H9 (cell line): ENCODE data around the gene TMEM60. TPM values are rescaled to one million over a fixed set of nuclear protein-coding genes. Genes with fewer than 3 reads are reported as not detected.

ENCODE experiments used
- DNase-seq: peaks from one replicate; pipeline ENCODE4 v3.0.0-alpha.2; 2017
- H2AFZ ChIP-seq: one replicate; pipeline ENCODE4 v1.6.1; 2013; ENCODE audit warnings: mild to moderate bottlenecking, low read length, control low read depth, moderate library complexity
- H2AK5ac ChIP-seq: 2 replicates; pipeline ENCODE4 v1.6.1; 2013; ENCODE audit warnings: low read length, control low read depth, mixed read lengths; ENCODE audit not compliant: insufficient read length
- H2BK120ac ChIP-seq: one replicate; pipeline ENCODE4 v1.6.1; 2013; ENCODE audit warnings: low read depth, mild to moderate bottlenecking, low read length, control low read depth, inconsistent platforms; ENCODE audit not compliant: poor library complexity, severe bottlenecking
- H2BK12ac ChIP-seq: 2 replicates; pipeline ENCODE4 v1.6.1; 2013; ENCODE audit warnings: low read length, control low read depth, mixed read lengths, low read depth; ENCODE audit not compliant: insufficient read length
- H2BK15ac ChIP-seq: 2 replicates; pipeline ENCODE4 v1.6.1; 2013; ENCODE audit warnings: low read depth, low read length, control low read depth
- H2BK20ac ChIP-seq: one replicate; pipeline ENCODE4 v1.6.1; 2013; ENCODE audit warnings: low read depth, mild to moderate bottlenecking, low read length, control low read depth, inconsistent platforms; ENCODE audit not compliant: poor library complexity, severe bottlenecking
- H2BK5ac ChIP-seq: 2 replicates; pipeline ENCODE4 v1.6.1; 2013; ENCODE audit warnings: low read length, control low read depth, mixed read lengths; ENCODE audit not compliant: insufficient read length
- H3K14ac ChIP-seq: 2 replicates; pipeline ENCODE4 v1.6.1; 2013; ENCODE audit warnings: low read length, control low read depth; ENCODE audit not compliant: insufficient read depth
- H3K18ac ChIP-seq: 2 replicates; pipeline ENCODE4 v1.6.1; 2013; ENCODE audit warnings: low read depth, mild to moderate bottlenecking, mixed read lengths, low read length, control low read depth; ENCODE audit not compliant: insufficient read length
- H3K23ac ChIP-seq: 2 replicates; pipeline ENCODE4 v1.6.1; 2013; ENCODE audit warnings: low read length, control low read depth, mixed read lengths, low read depth; ENCODE audit not compliant: insufficient read length
- H3K23me2 ChIP-seq: 2 replicates; pipeline ENCODE4 v1.6.1; 2013; ENCODE audit warnings: low read depth, mild to moderate bottlenecking, mixed read lengths, low read length, control low read depth; ENCODE audit not compliant: insufficient read length, poor library complexity, severe bottlenecking
- H3K27ac ChIP-seq: 2 replicates; pipeline ENCODE4 v1.5.1; 2013; ENCODE audit warnings: low read length, control low read depth, mixed read lengths, low read depth; ENCODE audit not compliant: insufficient read length
- H3K27me3 ChIP-seq: 2 replicates; pipeline ENCODE4 v1.6.1; 2013; ENCODE audit warnings: low read length, control low read depth, inconsistent platforms; ENCODE audit not compliant: insufficient read depth
- H3K4ac ChIP-seq: 2 replicates; pipeline ENCODE4 v1.6.1; 2013; ENCODE audit warnings: low read depth, mild to moderate bottlenecking, control low read depth, inconsistent platforms, low read length, moderate library complexity
- H3K4me1 ChIP-seq: 2 replicates; pipeline ENCODE4 v1.6.1; 2013; ENCODE audit warnings: low read length, control low read depth, inconsistent platforms; ENCODE audit not compliant: insufficient read depth
- H3K4me2 ChIP-seq: 2 replicates; pipeline ENCODE4 v1.6.1; 2013; ENCODE audit warnings: low read length, control low read depth, mixed read lengths; ENCODE audit not compliant: insufficient read length, insufficient read depth
- H3K56ac ChIP-seq: 2 replicates; pipeline ENCODE4 v1.6.1; 2013; ENCODE audit warnings: low read depth, mild to moderate bottlenecking, mixed read lengths, low read length, control low read depth; ENCODE audit not compliant: insufficient read length
- H3K79me1 ChIP-seq: 2 replicates; pipeline ENCODE4 v1.6.1; 2013; ENCODE audit warnings: low read depth, mild to moderate bottlenecking, moderate library complexity, low read length, control low read depth, inconsistent platforms; ENCODE audit not compliant: insufficient read depth, poor library complexity, severe bottlenecking
- H3K79me2 ChIP-seq: 2 replicates; pipeline ENCODE4 v1.6.1; 2013; ENCODE audit warnings: low read length, control low read depth, inconsistent platforms; ENCODE audit not compliant: insufficient read depth
- H3K9ac ChIP-seq: 2 replicates; pipeline ENCODE4 v1.6.1; 2013; ENCODE audit warnings: low read length, control low read depth, mixed read lengths; ENCODE audit not compliant: insufficient read length; ENCODE audit errors: extremely low read depth
- H3K9me3 ChIP-seq: one replicate; pipeline ENCODE4 v1.6.1; 2013; ENCODE audit warnings: low read depth, low read length, inconsistent platforms; ENCODE audit not compliant: control insufficient read depth
- H3T11ph ChIP-seq: one replicate; pipeline ENCODE4 v1.6.1; 2013; ENCODE audit warnings: mild to moderate bottlenecking, low read length, control low read depth, inconsistent platforms
- H4K20me1 ChIP-seq: one replicate; pipeline ENCODE4 v1.6.1; 2013; ENCODE audit not compliant: control insufficient read depth, insufficient read length, insufficient read depth
- H4K5ac ChIP-seq: 2 replicates; pipeline ENCODE4 v1.6.1; 2013; ENCODE audit warnings: low read depth, mild to moderate bottlenecking, mixed read lengths, low read length, control low read depth; ENCODE audit not compliant: insufficient read length
- H4K8ac ChIP-seq: replicated peaks from 2 replicates; pipeline ENCODE4 v1.6.1; 2013; ENCODE audit warnings: low read length, control low read depth, mixed read lengths, low read depth; ENCODE audit not compliant: insufficient read length
- H4K91ac ChIP-seq: 2 replicates; pipeline ENCODE4 v1.6.1; 2013; ENCODE audit warnings: low read depth, mild to moderate bottlenecking, moderate library complexity, mixed read lengths, low read length, control low read depth; ENCODE audit not compliant: insufficient read length
- H3K27ac Mint-ChIP-seq, 3 experiments: 2 replicates in 2 of 3; 3 replicates in 1 of 3; pipeline ENCODE4 v1.8.0; 2020 to 2021; ENCODE audit warnings: mixed read lengths in 3 of 3, mild to moderate bottlenecking in 1 of 3, moderate library complexity in 1 of 3
- H3K27me3 Mint-ChIP-seq: 2 replicates; pipeline ENCODE4 v1.8.0; 2021; ENCODE audit warnings: low read depth, mild to moderate bottlenecking, moderate library complexity, mixed read lengths
- H3K36me3 Mint-ChIP-seq, 3 experiments: 2 replicates in 2 of 3; 3 replicates in 1 of 3; pipeline ENCODE4 v1.8.0; 2020 to 2021; ENCODE audit warnings: low read depth in 3 of 3, mixed read lengths in 3 of 3; ENCODE audit not compliant: insufficient read depth in 1 of 3
- H3K4me1 Mint-ChIP-seq, 2 experiments: 2 replicates each; pipeline ENCODE4 v1.8.0; 2020; ENCODE audit warnings: mixed read lengths in 2 of 2
- H3K4me3 Mint-ChIP-seq, 2 experiments: 2 replicates in 1 of 2; 3 replicates in 1 of 2; pipeline ENCODE4 v1.8.0; 2020 to 2021; ENCODE audit warnings: mild to moderate bottlenecking in 2 of 2, mixed read lengths in 2 of 2, moderate library complexity in 1 of 2
- H3K9me3 Mint-ChIP-seq, 2 experiments: 2 replicates in 1 of 2; 3 replicates in 1 of 2; pipeline ENCODE4 v1.8.0; 2020; ENCODE audit warnings: mild to moderate bottlenecking in 2 of 2, mixed read lengths in 2 of 2, moderate library complexity in 1 of 2
- CTCF ChIP-seq: fragments of 200-600 bp; sonication (generic); conservative IDR thresholded peaks from 3 replicates; pipeline ENCODE4 v1.8.0; 2021; ENCODE audit warnings: antibody characterized with exemption, mild to moderate bottlenecking
- WGBS: extraction: QIAGEN DNeasy Blood & Tissue Kit; methylation state at CpG from one replicate; pipeline ENCODE4 v1.1.7; 2013; ENCODE audit warnings: missing lambda C conversion rate, low lambda C conversion rate, mixed read lengths; ENCODE audit not compliant: insufficient read length; ENCODE audit errors: extremely low coverage; 5-methylcytosine and 5-hydroxymethylcytosine counted together
- total RNA-seq: library from RNA; stranded (reverse); gene quantifications from 2 replicates; pipeline ENCODE4 v1.2.1, GENCODE V29; 2021

TMEM60 gene
- total RNA-seq, 1 experiment from 2014 or later: 14.3 TPM

- no peak overlapping the region for H2BK120ac ChIP-seq
- no CpG with 5 or more reads among the region's 2 CpGs for WGBS
- no peak overlapping the region for H3T11ph ChIP-seq
- no peak overlapping the region for H4K91ac ChIP-seq
- H3K27ac ChIP-seq: no peak overlapping the region
- H3K14ac ChIP-seq: no peak overlapping the region
- Mint-ChIP-seq H3K27ac (no peak overlapping the region), H3K9me3 (no peaks in the 10 kb centered on the region), H3K4me1 (peaks cover 2 to 4% of the 10 kb centered on the region in 2 experiments; a peak in 2 of 4 replicates), H3K4me3 (no peak overlapping the region), H3K36me3 (peaks cover 6 to 39% (median 30%) of the 10 kb centered on the region in 3 experiments; a peak in 6 of 7 replicates), H3K27me3 (no peaks in the 10 kb centered on the region)
- no peak overlapping the region for H3K18ac ChIP-seq
- no peak overlapping the region for H3K56ac ChIP-seq
- H2BK20ac ChIP-seq: no peak overlapping the region
- H3K4ac ChIP-seq: no peak overlapping the region
- H3K23me2 ChIP-seq: no peaks in the 10 kb centered on the region
- no peak overlapping the region for H2AK5ac ChIP-seq
- no peaks in the 10 kb centered on the region for H3K4me1 ChIP-seq
- no peak overlapping the region for H3K9ac ChIP-seq
- no peaks in the 10 kb centered on the region for H4K20me1 ChIP-seq
- no peak overlapping the region for H2BK12ac ChIP-seq
- no peak for DNase-seq
- no peak for TF ChIP-seq CTCF
- no peaks in the 10 kb centered on the region for H3K79me2 ChIP-seq
- no peak overlapping the region for H4K8ac ChIP-seq
- no peaks in the 10 kb centered on the region for H3K9me3 ChIP-seq
- no peak overlapping the region for H2BK5ac ChIP-seq
- no peak overlapping the region for H3K23ac ChIP-seq
- H2AFZ ChIP-seq: no peak overlapping the region
- H2BK15ac ChIP-seq: no peak overlapping the region
- H3K27me3 ChIP-seq: no peaks in the 10 kb centered on the region
- H3K4me2 ChIP-seq: no peak overlapping the region
- H4K5ac ChIP-seq: no peak overlapping the region
- no peaks in the 10 kb centered on the region for H3K79me1 ChIP-seq
Observed at GRCh38 chr7:77746824-77747165, 51.4 kb downstream of the TMEM60 start.
